Urothelium cell line (cell line): ENCODE results near the gene SERP2.

Experiments used
- DNase-seq: peaks from one replicate; pipeline ENCODE4 v3.0.0; 2011; ENCODE audit warnings: low spot score, mixed read lengths
- FAIRE-seq: peaks from 2 replicates; lab custom pipeline; 2011; peaks lifted over from hg19 to GRCh38; lab: Jason Lieb, UNC

The SERP2 gene

GRCh38 chr13:44407891-44408290 is 34.3 kb downstream of the SERP2 start:
- DNase-seq (no peak), FAIRE-seq (no peak)

DNA sequence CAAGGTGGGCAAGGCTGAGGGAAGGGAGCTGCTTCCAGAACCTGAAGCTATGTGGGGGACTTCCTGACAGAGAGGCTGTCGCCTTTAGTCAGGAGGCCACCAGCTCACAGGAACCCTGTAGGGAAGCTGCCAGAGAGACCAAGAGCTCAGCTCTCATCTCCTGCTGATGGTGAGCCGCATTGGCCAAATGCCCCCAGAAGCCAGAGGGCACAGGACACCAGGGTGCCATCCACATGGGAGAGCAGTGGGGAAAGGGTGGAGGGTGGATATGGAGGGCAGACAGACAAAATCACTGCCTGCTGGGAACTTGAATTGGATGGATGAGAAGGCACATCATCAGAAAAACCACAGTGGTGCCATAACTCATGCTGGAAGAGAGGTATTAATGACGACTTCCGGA is 36.0 kb downstream of the SERP2 start:
- FAIRE-seq (no peak), DNase-seq (no peak)

GRCh38 chr13:44410328-44410859 is 36.8 kb downstream of the SERP2 start:
- FAIRE-seq (no peak), DNase-seq (no peak)

- FAIRE-seq (no peak), DNase-seq (no peak)
These were observed 38.2 kb downstream of the SERP2 start for GRCh38 chr13:44411841-44412240.

- no peak for DNase-seq
- no peak for FAIRE-seq
These were observed 38.8 kb downstream of the SERP2 start for GRCh38 chr13:44412346-44412935.

DNA sequence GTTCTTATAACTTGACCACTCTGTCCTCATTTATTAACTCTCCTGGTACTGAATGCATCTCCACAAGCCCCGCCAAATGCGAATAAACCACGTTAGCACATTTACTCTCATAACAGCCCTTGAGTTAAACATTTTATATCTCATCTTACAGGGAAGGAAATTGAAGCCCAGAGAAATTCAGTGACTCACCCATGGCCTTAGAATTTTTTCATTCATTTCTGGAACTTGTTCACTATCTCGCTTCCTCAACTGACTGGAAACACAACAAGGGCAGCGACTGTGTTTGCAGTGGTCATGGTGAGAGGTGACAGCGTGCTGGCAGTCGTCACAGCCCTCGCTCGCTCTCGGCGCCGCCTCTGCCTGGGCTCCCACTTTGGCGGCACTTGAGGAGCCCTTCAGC is 39.5 kb downstream of the SERP2 start:
- DNase-seq, result no peak
- FAIRE-seq, result no peak

- FAIRE-seq (no peak), DNase-seq (no peak)
These were observed 41.1 kb downstream of the SERP2 start for GRCh38 chr13:44414716-44415115.

DNA sequence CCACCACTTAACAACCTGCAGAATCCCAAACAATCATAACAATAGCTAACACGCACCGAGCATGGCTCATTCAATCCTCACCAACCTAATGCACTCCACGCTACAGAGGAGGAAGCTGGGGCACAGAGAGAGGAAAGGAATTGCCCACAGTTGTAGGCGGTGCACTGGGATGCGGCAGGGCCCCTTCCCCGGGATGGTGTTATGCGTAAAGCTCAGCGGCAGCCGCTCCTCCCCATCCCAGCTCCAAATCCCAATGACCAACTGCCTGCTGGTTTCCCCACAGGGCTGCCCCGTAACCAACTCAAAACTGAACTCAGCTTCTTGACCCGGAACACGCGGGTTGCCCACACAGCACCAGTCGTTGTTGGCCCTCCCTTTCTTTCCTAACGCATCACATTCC is 42.2 kb downstream of the SERP2 start:
- FAIRE-seq (no peak), DNase-seq (no peak)

DNA sequence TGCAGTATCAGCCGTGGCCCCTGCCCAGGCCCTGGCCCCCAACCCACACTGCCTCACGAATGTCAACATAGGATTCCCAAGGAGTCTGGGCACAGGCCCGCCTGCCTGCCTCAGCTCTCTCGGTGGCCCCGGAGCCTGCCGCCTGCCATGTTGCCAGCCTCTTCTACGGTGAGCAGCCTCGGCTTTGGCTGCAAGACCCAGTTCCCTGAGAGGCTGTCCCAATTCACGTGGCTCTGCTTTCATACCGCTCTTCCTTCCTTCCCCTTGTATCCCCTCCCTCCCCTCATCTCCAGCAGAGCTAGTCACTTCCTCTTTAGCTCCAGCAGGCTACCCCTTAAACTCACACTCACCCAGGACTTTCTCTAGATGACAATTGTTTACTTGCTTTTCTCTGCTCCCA is 42.7 kb downstream of the SERP2 start:
- no peak for DNase-seq
- FAIRE-seq, result no peak

DNA sequence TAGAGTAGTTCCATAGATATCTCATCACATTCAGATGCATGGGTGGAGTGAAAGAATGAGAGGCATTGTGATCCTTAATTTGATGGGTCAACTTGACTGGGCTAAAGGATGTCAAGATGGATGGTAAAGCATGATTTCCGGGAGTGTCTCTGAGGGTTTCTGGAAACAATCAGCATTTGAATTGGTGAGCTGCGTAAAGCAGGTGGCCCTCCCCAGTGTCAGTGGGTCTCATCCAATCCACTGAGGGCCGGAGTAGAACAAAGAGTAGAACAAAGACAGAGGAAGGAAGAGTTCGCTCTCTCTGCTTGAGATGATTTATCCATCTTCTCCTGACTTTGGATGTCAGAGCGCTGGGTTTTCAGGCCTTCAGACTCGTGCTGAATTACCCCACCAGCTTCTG is 43.1 kb downstream of the SERP2 start:
- no peak for FAIRE-seq
- DNase-seq, result no peak

- DNase-seq (no peak), FAIRE-seq (no peak)
These were observed 43.8 kb downstream of the SERP2 start for GRCh38 chr13:44417446-44417845.

GRCh38 chr13:44417876-44418275 is 44.3 kb downstream of the SERP2 start:
- no peak for DNase-seq
- FAIRE-seq, result no peak

- DNase-seq, result no peak
- FAIRE-seq, result no peak
These were observed 47.0 kb downstream of the SERP2 start for GRCh38 chr13:44420376-44421220.

DNA sequence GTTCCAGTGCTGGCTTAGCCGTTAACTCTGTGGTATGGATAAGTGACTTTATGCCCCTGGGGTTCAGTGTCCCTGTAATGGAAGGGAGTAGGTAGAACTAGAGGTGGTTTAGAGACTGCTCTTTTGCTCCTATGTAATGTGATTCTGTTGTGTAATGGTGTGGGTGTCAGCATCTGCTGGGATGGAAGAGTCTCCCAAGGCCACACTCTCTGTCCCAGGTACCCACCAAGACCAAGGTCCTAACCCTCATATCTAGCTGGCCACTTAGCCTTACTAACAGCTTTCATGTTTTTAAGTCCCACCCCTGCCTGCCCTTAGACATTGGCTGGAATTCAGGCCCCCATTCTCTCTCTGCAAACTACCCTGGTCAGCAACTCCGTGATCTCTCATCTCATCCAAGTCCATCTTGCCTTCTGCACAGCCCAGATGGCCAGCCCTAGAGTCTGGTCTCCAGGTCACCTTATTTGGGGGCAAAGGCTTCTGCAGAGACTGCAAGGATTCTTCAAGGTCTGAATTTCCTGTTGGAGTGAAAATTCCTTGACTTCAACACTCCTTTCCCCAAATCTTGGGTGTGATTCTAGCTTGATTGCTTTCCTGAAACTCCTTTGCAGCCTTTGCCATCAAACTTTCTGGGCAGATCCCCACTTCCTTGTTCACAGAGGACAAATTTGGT is 48.4 kb downstream of the SERP2 start:
- no peak for DNase-seq
- no peak for FAIRE-seq

DNA sequence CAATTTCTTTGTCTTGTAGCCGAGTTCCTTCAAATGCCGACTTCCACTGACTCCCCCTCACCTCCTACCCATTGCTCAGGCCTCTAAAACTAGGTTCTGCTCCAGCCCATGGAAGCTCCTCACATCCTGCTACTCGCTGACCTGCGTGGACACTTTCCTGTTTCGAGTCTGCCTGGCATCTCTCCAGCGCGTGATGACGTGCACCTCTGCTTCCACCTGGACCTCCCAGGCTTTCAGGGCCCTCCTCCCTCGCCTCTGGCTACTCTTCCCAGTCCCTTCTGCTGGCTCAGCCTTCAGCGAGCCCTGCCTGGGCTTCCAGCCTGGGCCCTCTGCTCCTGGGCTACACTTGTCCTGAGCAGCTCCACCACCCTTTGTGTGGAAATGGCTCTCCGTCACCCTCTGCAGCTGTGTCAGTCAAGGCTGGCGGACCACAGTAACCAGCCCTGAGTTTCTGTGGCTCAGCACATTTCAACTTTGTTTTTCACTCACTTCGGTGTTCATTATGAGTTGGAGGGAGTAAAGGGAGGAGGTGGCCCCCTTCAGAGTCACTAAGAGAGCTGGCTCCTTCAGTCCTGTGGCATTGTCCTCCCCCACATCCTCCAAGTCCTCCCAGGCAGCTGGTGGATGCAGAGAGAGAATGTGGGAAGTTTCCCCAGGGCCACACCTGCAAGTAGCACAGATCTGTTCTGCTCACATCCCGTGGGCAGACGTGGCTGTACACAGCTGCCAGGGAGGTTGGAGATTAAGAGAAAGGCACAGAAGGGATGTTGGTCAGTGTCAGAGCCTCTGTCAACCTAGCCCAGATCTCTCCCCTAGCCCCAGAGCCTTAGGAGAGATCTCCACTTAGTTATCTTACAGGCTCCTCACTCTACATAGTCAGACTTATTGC is 49.4 kb downstream of the SERP2 start:
- FAIRE-seq, result no peak
- DNase-seq, result no peak

- DNase-seq (no peak), FAIRE-seq (no peak)
These were observed 50.2 kb downstream of the SERP2 start for GRCh38 chr13:44423824-44424223.

DNA sequence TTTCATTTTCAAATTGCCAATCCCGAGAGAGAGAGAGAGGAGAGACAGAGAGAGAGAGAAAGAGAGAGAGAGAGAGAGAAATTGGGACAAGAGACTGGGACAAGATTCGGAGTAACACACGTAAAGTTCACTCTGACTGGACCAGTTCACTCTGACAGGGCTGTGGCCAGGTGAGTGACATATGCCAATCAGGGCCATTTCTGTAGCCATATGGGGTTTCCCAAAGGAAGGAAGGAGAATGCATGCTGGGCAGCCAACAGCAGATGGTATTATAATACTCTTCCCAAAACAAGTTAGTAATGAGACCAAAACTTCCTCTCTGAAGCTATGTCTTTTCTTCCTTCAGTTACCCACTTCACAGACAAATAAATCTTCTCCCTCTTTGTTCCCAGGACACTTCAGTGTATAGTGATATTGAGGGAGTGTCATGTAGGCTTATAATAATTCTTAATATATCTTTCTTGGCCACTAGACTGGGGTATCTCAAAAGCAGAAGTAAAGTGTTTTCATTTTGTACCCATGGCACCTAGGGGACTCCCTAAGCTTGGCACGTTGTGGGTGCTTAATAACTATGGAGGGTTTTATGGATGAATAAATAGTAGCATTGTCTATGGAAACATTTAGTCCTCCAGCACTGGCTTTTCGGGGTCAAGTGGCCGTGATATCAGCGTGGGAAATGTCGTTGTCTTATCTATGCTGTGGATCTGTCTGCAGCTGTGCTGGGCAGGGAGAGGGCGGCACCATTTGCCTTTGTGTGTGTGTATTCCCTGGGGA is 51.6 kb downstream of the SERP2 start:
- FAIRE-seq (no peak), DNase-seq (no peak)

- DNase-seq, result no peak
- FAIRE-seq, result no peak
These were observed 52.1 kb downstream of the SERP2 start for GRCh38 chr13:44425815-44426078.

- DNase-seq (no peak), FAIRE-seq (no peak)
These were observed 52.8 kb downstream of the SERP2 start for GRCh38 chr13:44426461-44426860.

DNA sequence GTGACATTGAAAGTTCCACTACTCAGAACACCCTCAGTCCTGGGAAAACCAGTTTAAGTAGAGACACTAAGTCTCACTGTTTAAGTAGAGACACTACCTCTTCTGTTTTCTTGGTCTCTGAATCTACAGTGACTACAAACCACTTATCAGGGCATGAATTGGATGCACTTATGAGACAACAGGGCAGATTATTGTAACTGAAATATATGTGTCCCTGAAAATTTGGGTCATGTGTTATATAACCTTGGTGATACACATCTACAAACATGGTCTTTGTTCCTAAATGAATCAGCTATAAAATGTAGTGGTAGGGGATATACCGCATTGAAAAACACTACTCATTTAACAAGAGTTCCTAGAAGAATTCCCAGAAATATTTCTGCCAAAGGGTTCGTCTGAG is 55.7 kb downstream of the SERP2 start:
- FAIRE-seq, result no peak
- DNase-seq, result no peak
